ENCODE measurements around the gene P2RX2. TPM values are rescaled to one million over a fixed set of nuclear protein-coding genes. Genes with fewer than 3 reads are reported as not detected.

Gene P2RX2
- total RNA-seq, 1 donor from 2014 or later: 0.19 TPM

- no peak for DNase-seq (ENCODE audit: low spot score, unreplicated experiment)
- Mint-ChIP-seq H3K9me3 (ENCODE audit: low read depth) (no peaks in the 10 kb centered on the region), H3K27me3 (peaks cover 2% of the 10 kb centered on the region), H3K4me1 (ENCODE audit: low read depth) (peaks cover 8% of the 10 kb centered on the region), H3K4me3 (ENCODE audit: low read depth) (no peak overlapping the region), H3K36me3 (ENCODE audit: insufficient read depth) (peaks cover 23% of the 10 kb centered on the region), H3K27ac (no peak overlapping the region)
- TF ChIP-seq CTCF (IDR thresholded peaks at IDR 0.05; ENCODE audit: unreplicated experiment): no peak
Measured at GRCh38 chr12:132625731-132626430, 7.3 kb downstream of the P2RX2 start.

- no peak for TF ChIP-seq CTCF (IDR thresholded peaks at IDR 0.05; ENCODE audit: unreplicated experiment)
- no peaks in the 10 kb centered on the region for H3K9me3 Mint-ChIP-seq (ENCODE audit: low read depth)
- H3K4me3 Mint-ChIP-seq (ENCODE audit: low read depth): no peak overlapping the region
- H3K36me3 Mint-ChIP-seq (ENCODE audit: insufficient read depth): peaks cover 38% of the 10 kb centered on the region
- no peak for DNase-seq (ENCODE audit: low spot score, unreplicated experiment)
- peaks cover 4% of the 10 kb centered on the region for H3K4me1 Mint-ChIP-seq (ENCODE audit: low read depth)
- H3K27me3 Mint-ChIP-seq: no peaks in the 10 kb centered on the region
- no peak overlapping the region for H3K27ac Mint-ChIP-seq
Measured at GRCh38 chr12:132629330-132629729, 10.8 kb downstream of the P2RX2 start.

GRCh38 chr12:132630672-132631071 is 12.1 kb downstream of the P2RX2 start:
- Mint-ChIP-seq H3K4me3 (ENCODE audit: low read depth) (no peak overlapping the region), H3K9me3 (ENCODE audit: low read depth) (no peaks in the 10 kb centered on the region), H3K27me3 (no peaks in the 10 kb centered on the region), H3K36me3 (ENCODE audit: insufficient read depth) (peaks cover 47% of the 10 kb centered on the region), H3K27ac (peak overlapping the region; percentile 70), H3K4me1 (ENCODE audit: low read depth) (peaks cover 4% of the 10 kb centered on the region)
- TF ChIP-seq CTCF (IDR thresholded peaks at IDR 0.05; ENCODE audit: unreplicated experiment): no peak
- no peak for DNase-seq (ENCODE audit: low spot score, unreplicated experiment)

- no peak for TF ChIP-seq CTCF (IDR thresholded peaks at IDR 0.05; ENCODE audit: unreplicated experiment)
- H3K27ac Mint-ChIP-seq: no peak overlapping the region
- H3K4me3 Mint-ChIP-seq (ENCODE audit: low read depth): no peak overlapping the region
- H3K9me3 Mint-ChIP-seq (ENCODE audit: low read depth): no peaks in the 10 kb centered on the region
- DNase-seq (ENCODE audit: low spot score, unreplicated experiment): no peak
- no peaks in the 10 kb centered on the region for H3K27me3 Mint-ChIP-seq
- peaks cover 4% of the 10 kb centered on the region for H3K4me1 Mint-ChIP-seq (ENCODE audit: low read depth)
- H3K36me3 Mint-ChIP-seq (ENCODE audit: insufficient read depth): peaks cover 52% of the 10 kb centered on the region
Measured at GRCh38 chr12:132631666-132632065, 13.1 kb downstream of the P2RX2 start.

GRCh38 chr12:132632521-132633228 is 14.1 kb downstream of the P2RX2 start:
- no peak for DNase-seq (ENCODE audit: low spot score, unreplicated experiment)
- H3K36me3 Mint-ChIP-seq (ENCODE audit: insufficient read depth): peaks cover 57% of the 10 kb centered on the region

More at GRCh38 chr12:132632521-132633228, 14.1 kb downstream of the P2RX2 start:
- H3K9me3 Mint-ChIP-seq (ENCODE audit: low read depth): no peaks in the 10 kb centered on the region
- H3K4me3 Mint-ChIP-seq (ENCODE audit: low read depth): no peak overlapping the region
- TF ChIP-seq CTCF (IDR thresholded peaks at IDR 0.05; ENCODE audit: unreplicated experiment): no peak
- no peaks in the 10 kb centered on the region for H3K27me3 Mint-ChIP-seq
- H3K27ac Mint-ChIP-seq: no peak overlapping the region
- H3K4me1 Mint-ChIP-seq (ENCODE audit: low read depth): peaks cover 4% of the 10 kb centered on the region
